Measurements from ENCODE around the gene HNRNPL. TPM values are rescaled to one million over a fixed set of nuclear protein-coding genes. Genes with fewer than 3 reads are reported as not detected.
A peak's percentile ranks its signal among the peaks of the same experiment; 100 is the strongest.

Gene HNRNPL
- polyA plus RNA-seq (2011; rRNA removed) = 281 and 316 TPM in 2 replicates
- polyA minus RNA-seq (2011; rRNA and poly(A)+ RNA removed) = 325 and 332 TPM in 2 replicates

- DNase-seq (ENCODE audit: low read depth, low spot score) = no peak
- H3K9me3 ChIP-seq (ENCODE audit: control insufficient read depth, insufficient read depth, low read length) = no peaks in the 10 kb centered on the region; the same call in 1 of the 2 replicates
- ChIA-PET POLR2A (interaction anchor here (1.0 to 1.4 kb wide), 7 partner anchors 11 to 231 kb away, joined by 4 to 14 read pairs (median 7); partner anchors contain the start of genes ECH1, EIF3K, MRPS12 and NFKBIB), CTCF (interaction anchor here (0.6 to 1.1 kb wide), 3 partner anchors 37 to 115 kb away, joined by 3 to 5 read pairs (median 4); no protein-coding TSS in a partner anchor)
- TF ChIP-seq CTCF (IDR thresholded peaks at IDR 0.05; ENCODE audit: low read depth, low read length) = peak; percentile 54
- peak within 1 kb of the TSS; percentile 67 for H3K4me3 ChIP-seq (ENCODE audit: low read depth, low read length)
- H3K27ac ChIP-seq (ENCODE audit: low read depth, low read length) = peak within 1 kb of the TSS; percentile 91
- no peaks in the 10 kb centered on the region for H3K27me3 ChIP-seq (ENCODE audit: control insufficient read depth, insufficient read depth, low read length)
Measured at GRCh38 chr19:38849860-38850435, at the start of gene HNRNPL. Gene HNRNPL (minus strand): TSS chr19:38849986. CDS start chr19:38849966, 20 bp downstream.

GRCh38 chr19:38898788-38899446 is 49.1 kb upstream of the HNRNPL start:
- TF ChIP-seq CTCF (IDR thresholded peaks at IDR 0.05; ENCODE audit: low read depth, low read length) = no peak
- H3K4me3 ChIP-seq (ENCODE audit: low read depth, low read length) = peak overlapping the region; percentile 97
- no peaks in the 10 kb centered on the region; the same call in 1 of the 2 replicates for H3K9me3 ChIP-seq (ENCODE audit: control insufficient read depth, insufficient read depth, low read length)
- POLR2A ChIA-PET = interaction anchor here (0.6 kb wide), 1 partner anchor 242 kb away, joined by 3 read pairs; no protein-coding TSS in a partner anchor
- DNase-seq (ENCODE audit: low read depth, low spot score) = no peak
- CTCF ChIA-PET = no interaction called here
- H3K27me3 ChIP-seq (ENCODE audit: control insufficient read depth, insufficient read depth, low read length) = no peaks in the 10 kb centered on the region
- H3K27ac ChIP-seq (ENCODE audit: low read depth, low read length) = peak overlapping the region; percentile 52

GRCh38 chr19:38894968-38895367 is 45.2 kb upstream of the HNRNPL start:
- DNase-seq (ENCODE audit: low read depth, low spot score) = no peak
- ChIA-PET POLR2A (no interaction called here), CTCF (no interaction called here)
- H3K27me3 ChIP-seq (ENCODE audit: control insufficient read depth, insufficient read depth, low read length) = no peaks in the 10 kb centered on the region
- no peak for TF ChIP-seq CTCF (IDR thresholded peaks at IDR 0.05; ENCODE audit: low read depth, low read length)
- H3K27ac ChIP-seq (ENCODE audit: low read depth, low read length) = no peak overlapping the region
- H3K9me3 ChIP-seq (ENCODE audit: control insufficient read depth, insufficient read depth, low read length) = no peaks in the 10 kb centered on the region; the same call in 1 of the 2 replicates
- H3K4me3 ChIP-seq (ENCODE audit: low read depth, low read length) = no peak overlapping the region

GRCh38 chr19:38893341-38893771 is 43.6 kb upstream of the HNRNPL start:
- H3K27me3 ChIP-seq (ENCODE audit: control insufficient read depth, insufficient read depth, low read length) = no peaks in the 10 kb centered on the region
- ChIA-PET CTCF (interaction anchor here (0.6 kb wide), 1 partner anchor 311 kb away, joined by 3 read pairs; no protein-coding TSS in a partner anchor), POLR2A (no interaction called here)
- DNase-seq (ENCODE audit: low read depth, low spot score) = no peak
- H3K27ac ChIP-seq (ENCODE audit: low read depth, low read length) = no peak overlapping the region
- H3K4me3 ChIP-seq (ENCODE audit: low read depth, low read length) = no peak overlapping the region
- no peak for TF ChIP-seq CTCF (IDR thresholded peaks at IDR 0.05; ENCODE audit: low read depth, low read length)
- H3K9me3 ChIP-seq (ENCODE audit: control insufficient read depth, insufficient read depth, low read length) = no peaks in the 10 kb centered on the region

GRCh38 chr19:38892841-38893240 is 43.1 kb upstream of the HNRNPL start:
- POLR2A ChIA-PET = no interaction called here
- CTCF ChIA-PET = no interaction called here
- DNase-seq (ENCODE audit: low read depth, low spot score) = no peak

More at GRCh38 chr19:38892841-38893240, 43.1 kb upstream of the HNRNPL start:
- H3K9me3 ChIP-seq (ENCODE audit: control insufficient read depth, insufficient read depth, low read length) = no peaks in the 10 kb centered on the region
- no peak overlapping the region for H3K4me3 ChIP-seq (ENCODE audit: low read depth, low read length)
- no peaks in the 10 kb centered on the region for H3K27me3 ChIP-seq (ENCODE audit: control insufficient read depth, insufficient read depth, low read length)
- no peak overlapping the region for H3K27ac ChIP-seq (ENCODE audit: low read depth, low read length)
- no peak for TF ChIP-seq CTCF (IDR thresholded peaks at IDR 0.05; ENCODE audit: low read depth, low read length)

All from AG04450 (cell line).